ENCODE measurements around the gene GNB1.
"Not testable (repeated sequence)": the region's sequence is repeated elsewhere in the genome, so short reads cannot be mapped to it uniquely, and the experiment has no call there.

The GNB1 gene

GRCh38 chr1:1746566-1746909 lies 144.3 kb downstream of the GNB1 start:
- DNase-seq (ENCODE audit: low read depth, low spot score), result not testable (repeated sequence)

GRCh38 chr1:1745651-1746565 lies 145.0 kb downstream of the GNB1 start:
- DNase-seq (ENCODE audit: low read depth, low spot score), result peak; percentile 83

GRCh38 chr1:1742529-1742928 lies 148.4 kb downstream of the GNB1 start:
- not testable (repeated sequence) for DNase-seq (ENCODE audit: low read depth, low spot score)

GRCh38 chr1:1741013-1741412 lies 149.9 kb downstream of the GNB1 start:
- DNase-seq (ENCODE audit: low read depth, low spot score), result not testable (repeated sequence)

- not testable (repeated sequence) for DNase-seq (ENCODE audit: low read depth, low spot score)
Observed at GRCh38 chr1:1738799-1739337, 152.0 kb downstream of the GNB1 start.

- DNase-seq (ENCODE audit: low read depth, low spot score), result not testable (repeated sequence)
Observed at GRCh38 chr1:1737675-1738590, 153.0 kb downstream of the GNB1 start.
